ENCODE results near the gene CMIP.

The CMIP gene

DNA sequence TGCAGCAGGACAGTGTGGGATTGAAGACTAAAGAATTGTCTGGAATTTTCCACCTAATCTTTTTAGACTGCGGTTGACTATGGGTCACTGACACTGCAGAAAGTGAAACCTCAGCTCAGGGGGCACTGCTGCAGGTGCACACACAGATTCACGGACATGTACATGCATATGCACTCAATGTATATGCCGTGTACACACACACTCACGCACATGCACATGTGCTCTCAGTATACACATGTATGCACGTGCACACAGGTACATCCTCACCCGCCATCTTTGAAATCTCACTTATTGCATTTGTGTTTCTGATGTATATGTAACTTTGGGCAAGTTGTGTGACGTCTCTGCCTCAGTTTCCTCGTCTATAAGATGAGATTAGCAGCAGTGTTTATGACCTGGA, 27.3 kb downstream of the CMIP start:
- DNase-seq (ENCODE audit: low read depth, low spot score): no peak
- peaks cover 11% of the 10 kb centered on the region for H3K4me1 ChIP-seq (ENCODE audit: insufficient read depth, insufficient read length)

DNA sequence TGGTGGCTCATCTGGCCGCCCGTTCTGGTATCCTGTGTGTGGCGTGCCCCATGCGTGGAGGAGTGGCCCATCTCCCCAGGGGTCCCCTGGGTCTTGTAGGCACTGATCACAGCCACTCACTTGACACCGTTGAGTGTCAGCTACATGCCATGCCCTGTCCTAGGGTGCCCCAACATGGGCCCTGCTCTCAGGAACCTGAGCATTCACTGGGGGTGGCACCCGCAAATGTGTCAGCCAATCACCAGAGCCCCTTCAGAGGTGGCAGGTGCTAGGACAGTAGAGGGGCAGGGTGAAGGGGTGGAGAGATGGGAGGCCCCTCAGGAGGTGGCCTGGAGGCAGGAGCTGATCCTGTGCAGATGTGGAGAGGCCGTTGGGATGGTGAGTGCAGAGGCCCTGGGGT, 27.8 kb downstream of the CMIP start:
- Histone ChIP-seq H3K4me1 (ENCODE audit: insufficient read depth, insufficient read length) (peaks cover 12% of the 10 kb centered on the region), H3K9ac (ENCODE audit: insufficient read length, low read depth) (no peak overlapping the region), H3K27me3 (ENCODE audit: insufficient read depth, insufficient read length) (no peaks in the 10 kb centered on the region), H3K36me3 (ENCODE audit: insufficient read depth, insufficient read length, low read length) (peaks cover 55% of the 10 kb centered on the region), H3K4me3 (ENCODE audit: insufficient read length, low read depth) (no peak overlapping the region), H3K9me3 (ENCODE audit: insufficient read depth, low read length) (no peaks in the 10 kb centered on the region)
- TF ChIP-seq YY1 (IDR thresholded peaks at IDR 0.05; ENCODE audit: insufficient read depth, insufficient read length) (no peak), SUZ12 (IDR thresholded peaks at IDR 0.05; ENCODE audit: extremely low read depth, insufficient read depth, insufficient read length) (no peak), ZNF274 (IDR thresholded peaks at IDR 0.05; ENCODE audit: low read depth, low read length) (no peak)
- no peak for DNase-seq (ENCODE audit: low read depth, low spot score)

More for the DNA sequence above, 27.3 kb downstream of the CMIP start:
- no peaks in the 10 kb centered on the region for H3K27me3 ChIP-seq (ENCODE audit: insufficient read depth, insufficient read length)
- H3K9me3 ChIP-seq (ENCODE audit: insufficient read depth, low read length): no peaks in the 10 kb centered on the region
- TF ChIP-seq YY1 (IDR thresholded peaks at IDR 0.05; ENCODE audit: insufficient read depth, insufficient read length) (no peak), SUZ12 (IDR thresholded peaks at IDR 0.05; ENCODE audit: extremely low read depth, insufficient read depth, insufficient read length) (no peak), ZNF274 (IDR thresholded peaks at IDR 0.05; ENCODE audit: low read depth, low read length) (no peak)
- no peak overlapping the region for H3K9ac ChIP-seq (ENCODE audit: insufficient read length, low read depth)
- no peak overlapping the region for H3K4me3 ChIP-seq (ENCODE audit: insufficient read length, low read depth)
- H3K36me3 ChIP-seq (ENCODE audit: insufficient read depth, insufficient read length, low read length): peaks cover 50% of the 10 kb centered on the region

DNA sequence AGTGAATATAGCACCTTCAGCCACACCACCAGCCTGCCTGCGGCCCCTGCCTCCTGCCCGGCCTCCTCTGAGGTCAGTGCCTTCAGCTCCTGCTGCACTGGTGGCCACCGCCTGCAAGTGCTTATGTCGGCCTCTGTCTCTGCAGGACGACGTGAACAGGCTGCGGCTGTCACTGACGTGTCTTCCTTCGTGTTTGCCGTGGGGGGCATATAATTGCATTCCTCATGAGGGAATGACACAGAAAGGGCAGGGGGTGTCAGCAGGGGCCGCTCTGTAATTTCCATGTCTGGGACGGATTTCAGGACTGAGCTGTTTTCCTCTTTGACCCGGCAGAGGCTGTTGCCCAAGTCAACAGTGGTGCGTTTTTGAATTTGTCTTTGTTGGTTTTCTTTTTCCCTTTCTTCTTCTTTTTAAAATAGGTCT, 28.5 kb downstream of the CMIP start:
- DNase-seq (ENCODE audit: low read depth, low spot score): no peak
- H3K9me3 ChIP-seq (ENCODE audit: insufficient read depth, low read length): no peaks in the 10 kb centered on the region
- peaks cover 14% of the 10 kb centered on the region for H3K4me1 ChIP-seq (ENCODE audit: insufficient read depth, insufficient read length)
- H3K36me3 ChIP-seq (ENCODE audit: insufficient read depth, insufficient read length, low read length): peaks cover 59% of the 10 kb centered on the region
- no peak overlapping the region for H3K9ac ChIP-seq (ENCODE audit: insufficient read length, low read depth)
- no peaks in the 10 kb centered on the region for H3K27me3 ChIP-seq (ENCODE audit: insufficient read depth, insufficient read length)
- TF ChIP-seq SUZ12 (IDR thresholded peaks at IDR 0.05; ENCODE audit: extremely low read depth, insufficient read depth, insufficient read length): no peak
- TF ChIP-seq ZNF274 (IDR thresholded peaks at IDR 0.05; ENCODE audit: low read depth, low read length): no peak
- no peak for TF ChIP-seq YY1 (IDR thresholded peaks at IDR 0.05; ENCODE audit: insufficient read depth, insufficient read length)
- no peak overlapping the region for H3K4me3 ChIP-seq (ENCODE audit: insufficient read length, low read depth)

DNA sequence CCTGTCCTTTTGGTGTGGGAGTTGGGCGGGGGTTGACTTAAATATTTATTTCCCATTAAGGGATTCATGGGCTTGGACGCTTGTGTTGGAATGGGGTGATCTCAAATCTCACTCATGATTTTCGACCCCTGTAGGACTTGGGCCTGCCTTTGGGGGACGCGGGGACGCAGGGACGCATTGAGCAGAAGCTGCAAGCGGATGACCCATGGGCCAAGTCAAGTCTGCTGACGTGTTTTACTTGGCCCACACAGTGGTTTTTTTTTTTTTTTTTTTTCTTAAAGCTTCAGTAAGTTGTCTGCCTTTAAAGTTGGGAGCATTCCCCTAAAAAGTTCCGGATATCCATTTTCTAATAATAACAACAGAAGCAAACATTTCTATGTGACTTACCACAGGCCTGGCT, 28.9 kb downstream of the CMIP start:
- no peak overlapping the region for H3K4me3 ChIP-seq (ENCODE audit: insufficient read length, low read depth)
- no peak for DNase-seq (ENCODE audit: low read depth, low spot score)
- H3K9ac ChIP-seq (ENCODE audit: insufficient read length, low read depth): no peak overlapping the region
- peaks cover 17% of the 10 kb centered on the region for H3K4me1 ChIP-seq (ENCODE audit: insufficient read depth, insufficient read length)
- H3K36me3 ChIP-seq (ENCODE audit: insufficient read depth, insufficient read length, low read length): peaks cover 58% of the 10 kb centered on the region
- H3K9me3 ChIP-seq (ENCODE audit: insufficient read depth, low read length): no peaks in the 10 kb centered on the region
- TF ChIP-seq ZNF274 (IDR thresholded peaks at IDR 0.05; ENCODE audit: low read depth, low read length) (no peak), SUZ12 (IDR thresholded peaks at IDR 0.05; ENCODE audit: extremely low read depth, insufficient read depth, insufficient read length) (no peak), YY1 (IDR thresholded peaks at IDR 0.05; ENCODE audit: insufficient read depth, insufficient read length) (no peak)
- H3K27me3 ChIP-seq (ENCODE audit: insufficient read depth, insufficient read length): no peaks in the 10 kb centered on the region

DNA sequence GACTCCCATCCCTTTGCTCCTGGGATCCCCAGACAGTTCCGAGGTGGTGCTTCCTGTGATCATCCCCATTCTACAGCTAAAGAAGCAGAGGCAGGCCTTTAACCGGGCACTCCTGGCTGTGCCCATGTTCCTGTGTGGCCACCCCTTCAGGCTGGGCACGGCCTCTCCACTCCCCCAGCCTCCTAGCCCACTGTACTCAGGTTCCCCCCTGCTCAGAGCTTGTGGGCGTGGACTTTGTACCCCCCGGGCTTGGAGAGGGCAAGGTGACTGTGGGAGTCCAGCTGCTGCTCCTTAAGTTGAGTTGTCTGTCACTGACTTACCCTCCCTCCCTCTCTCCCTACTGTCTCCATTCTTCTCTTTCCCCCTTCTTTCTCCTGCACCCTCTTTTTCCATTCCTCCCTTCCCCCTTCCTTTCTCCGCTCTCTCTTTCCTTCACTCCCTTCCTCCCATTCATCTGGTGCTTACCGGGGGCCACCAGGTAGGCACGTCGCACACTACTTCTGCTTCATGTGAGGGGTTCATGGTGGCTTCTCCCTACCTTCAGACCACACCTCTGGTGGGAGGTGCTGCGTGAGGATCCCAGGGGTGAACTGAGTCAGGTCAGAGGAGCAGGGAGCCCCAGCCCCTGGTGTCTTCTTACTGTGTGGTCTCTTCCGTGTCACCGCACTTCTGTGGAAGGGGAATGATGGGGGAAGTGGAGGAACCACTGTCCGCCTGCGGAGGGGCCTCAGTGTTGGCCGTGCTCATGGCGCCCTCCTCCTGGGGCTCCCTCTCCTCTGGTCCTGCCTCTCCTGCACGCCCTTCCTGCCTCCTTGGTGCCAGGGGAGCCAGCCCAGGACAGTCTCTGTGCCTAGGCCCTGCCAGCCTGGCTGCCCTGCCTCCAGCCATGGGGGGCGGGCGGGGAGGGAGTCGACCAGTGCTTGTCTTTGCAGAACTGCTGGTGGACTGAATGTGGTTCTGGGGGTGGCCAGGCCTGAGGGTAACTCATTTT, 29.7 kb downstream of the CMIP start:
- peaks cover 18% of the 10 kb centered on the region for H3K4me1 ChIP-seq (ENCODE audit: insufficient read depth, insufficient read length)
- DNase-seq (ENCODE audit: low read depth, low spot score): no peak
- no peak overlapping the region for H3K4me3 ChIP-seq (ENCODE audit: insufficient read length, low read depth)
- no peak overlapping the region for H3K9ac ChIP-seq (ENCODE audit: insufficient read length, low read depth)
- H3K27me3 ChIP-seq (ENCODE audit: insufficient read depth, insufficient read length): no peaks in the 10 kb centered on the region
- H3K9me3 ChIP-seq (ENCODE audit: insufficient read depth, low read length): no peaks in the 10 kb centered on the region
- TF ChIP-seq YY1 (IDR thresholded peaks at IDR 0.05; ENCODE audit: insufficient read depth, insufficient read length) (no peak), ZNF274 (IDR thresholded peaks at IDR 0.05; ENCODE audit: low read depth, low read length) (no peak), SUZ12 (IDR thresholded peaks at IDR 0.05; ENCODE audit: extremely low read depth, insufficient read depth, insufficient read length) (no peak)
- H3K36me3 ChIP-seq (ENCODE audit: insufficient read depth, insufficient read length, low read length): peaks cover 58% of the 10 kb centered on the region

DNA sequence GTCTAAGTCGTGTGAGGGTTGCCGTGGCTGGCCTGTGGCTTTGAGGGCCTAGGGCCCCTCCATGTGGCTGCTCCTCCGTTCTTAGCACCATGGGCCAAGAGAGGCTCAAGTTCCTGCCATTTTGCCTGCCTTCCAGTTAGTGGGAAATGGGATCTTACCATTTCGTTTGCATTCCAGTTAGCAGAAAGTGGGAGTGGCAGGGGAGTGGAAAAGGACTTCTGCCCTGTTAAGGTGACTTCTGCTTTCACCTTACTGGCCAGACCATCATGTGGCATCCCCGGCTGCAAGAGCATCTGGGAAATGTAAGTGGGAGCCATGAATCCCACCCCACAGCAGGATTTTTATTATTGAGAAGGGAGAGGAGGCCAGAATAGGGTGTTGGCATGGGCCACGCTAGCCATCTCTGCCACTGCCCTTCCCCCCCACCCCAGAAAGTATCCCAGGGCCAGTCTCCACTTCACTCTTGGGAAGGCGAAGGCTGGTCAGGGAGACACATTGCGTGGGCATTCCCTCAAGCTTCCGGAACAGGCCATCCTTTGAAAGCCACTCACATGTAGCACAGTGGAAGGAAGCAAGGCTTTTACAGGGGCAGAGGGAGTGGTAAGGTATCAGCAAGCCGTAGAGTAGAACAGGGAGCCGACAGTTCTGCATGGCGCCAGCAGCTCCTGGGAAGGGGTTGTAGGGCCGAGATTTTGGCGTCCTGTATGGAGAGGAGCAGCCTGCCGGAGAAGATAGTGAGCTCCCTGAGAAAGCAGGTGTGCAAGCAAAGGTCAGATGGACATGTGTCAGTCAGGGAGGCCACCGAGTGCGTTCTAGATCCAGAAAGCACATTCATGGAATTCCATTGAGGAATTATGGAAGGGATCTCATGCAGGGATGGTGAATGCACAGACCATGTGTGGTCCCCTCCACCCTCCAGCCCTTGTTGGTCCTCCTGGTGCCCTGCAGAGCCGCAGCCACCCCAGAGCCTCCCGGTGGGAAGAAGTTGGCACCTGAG, 33.4 kb downstream of the CMIP start:
- no peak for TF ChIP-seq SUZ12 (IDR thresholded peaks at IDR 0.05; ENCODE audit: extremely low read depth, insufficient read depth, insufficient read length)
- no peak for TF ChIP-seq YY1 (IDR thresholded peaks at IDR 0.05; ENCODE audit: insufficient read depth, insufficient read length)
- no peak for TF ChIP-seq ZNF274 (IDR thresholded peaks at IDR 0.05; ENCODE audit: low read depth, low read length)
- no peak for DNase-seq (ENCODE audit: low read depth, low spot score)
- Histone ChIP-seq H3K4me1 (ENCODE audit: insufficient read depth, insufficient read length) (peaks cover 21% of the 10 kb centered on the region), H3K9ac (ENCODE audit: insufficient read length, low read depth) (no peak overlapping the region), H3K27me3 (ENCODE audit: insufficient read depth, insufficient read length) (no peaks in the 10 kb centered on the region), H3K9me3 (ENCODE audit: insufficient read depth, low read length) (no peaks in the 10 kb centered on the region), H3K4me3 (ENCODE audit: insufficient read length, low read depth) (no peak overlapping the region), H3K36me3 (ENCODE audit: insufficient read depth, insufficient read length, low read length) (peaks cover 43% of the 10 kb centered on the region)

All from NT2/D1 (cell line).